HepG2 (cell line): ENCODE measurements around the gene CLIC4. TPM values are rescaled to one million over a fixed set of nuclear protein-coding genes. Genes with fewer than 3 reads are reported as not detected.

ENCODE experiments used
- ATAC-seq: fragments of 200-7000 bp; cut with Tn5 transposase; 3 replicates; pipeline ENCODE4 v1.9.1; 2020; ENCODE audit warnings: mild to moderate bottlenecking, moderate library complexity
- BruUV-seq: library from RNA; stranded (reverse); fragments of 400-500 nt; replicated peaks from 2 replicates; lab custom pipeline; 2021; lab: Mats Ljungman, UMichigan
- CTCF ChIA-PET: fragments of 300-600 bp; formaldehyde crosslinking; extraction: SDS; loops from one replicate; lab custom pipeline; 2021; ENCODE audit warnings: low total read pairs, inconsistent platforms, low intra/inter-chr PET ratio; lab: Yijun Ruan, JAX
- POLR2A ChIA-PET: fragments of 350-600 bp; sonication (Branson Sonifier 250); formaldehyde crosslinking; loops from one replicate; lab custom pipeline; 2020; ENCODE audit warnings: antibody characterized with exemption, inconsistent platforms; lab: Yijun Ruan, JAX
- DNase-seq: peaks from one replicate; pipeline ENCODE4 v3.0.0-alpha.2; 2015; ENCODE audit warnings: low spot score
- FAIRE-seq: peaks from 3 replicates; lab custom pipeline; 2011; peaks lifted over from hg19 to GRCh38; lab: Jason Lieb, UNC
- H2AFZ ChIP-seq: one replicate; pipeline ENCODE4 v1.6.1; 2011; ENCODE audit warnings: low read length, inconsistent platforms
- H3K27ac ChIP-seq: fragments of 300-600 bp; 3 replicates; pipeline ENCODE4 v1.8.0; 2011; ENCODE audit warnings: mixed run types, mild to moderate bottlenecking, mixed read lengths, low read length, inconsistent platforms; ENCODE audit not compliant: insufficient read depth; ENCODE audit errors: extremely low read length
- H3K27me3 ChIP-seq, 2 experiments: fragments of 200-600 bp in 1 of 2; 2 replicates in 1 of 2; 3 replicates in 1 of 2; pipeline versions ENCODE4 v1.6.0 to v1.8.0; 2011; ENCODE audit warnings: low read length in 2 of 2, mild to moderate bottlenecking in 2 of 2, moderate library complexity in 2 of 2, inconsistent platforms in 1 of 2; ENCODE audit not compliant: insufficient read depth in 2 of 2, control insufficient read depth in 1 of 2
- H3K36me3 ChIP-seq, 2 experiments: fragments of 200-600 bp in 1 of 2; replicated peaks in 1 of 2; 2 replicates in 1 of 2; 3 replicates in 1 of 2; pipeline versions ENCODE4 v1.5.1 to v1.8.0; 2011; ENCODE audit warnings: low read length in 2 of 2, inconsistent platforms in 1 of 2; ENCODE audit not compliant: insufficient read depth in 2 of 2, control insufficient read depth in 1 of 2
- H3K4me1 ChIP-seq: 2 replicates; pipeline ENCODE4 v1.5.1; 2012; ENCODE audit warnings: low read length, inconsistent platforms; ENCODE audit not compliant: insufficient read depth
- H3K4me2 ChIP-seq: 2 replicates; pipeline ENCODE4 v1.6.0; 2011; ENCODE audit warnings: low read depth, low read length, inconsistent platforms
- H3K4me3 ChIP-seq, 3 experiments: fragments of 200-600 bp in 1 of 3; sonication (generic), shearing (Covaris generic) in 1 of 3; replicated peaks in 1 of 3; 2 replicates each; pipeline ENCODE4 v1.5.1; 2011 to 2016; ENCODE audit warnings: low read length in 3 of 3, inconsistent platforms in 2 of 3, low read depth in 2 of 3, mild to moderate bottlenecking in 2 of 3, control low read depth in 1 of 3, mixed read lengths in 1 of 3; ENCODE audit not compliant: insufficient read depth in 1 of 3
- H3K79me2 ChIP-seq: one replicate; pipeline ENCODE4 v1.6.1; 2011; ENCODE audit warnings: low read length, inconsistent platforms; ENCODE audit not compliant: insufficient read depth
- H3K9ac ChIP-seq: 2 replicates; pipeline ENCODE4 v1.6.0; 2011; ENCODE audit warnings: mild to moderate bottlenecking, low read depth, low read length, inconsistent platforms; ENCODE audit not compliant: insufficient read depth
- H3K9me3 ChIP-seq: 2 replicates; pipeline ENCODE4 v1.5.1; 2012; ENCODE audit warnings: mild to moderate bottlenecking, low read length
- H4K20me1 ChIP-seq: 2 replicates; pipeline ENCODE4 v1.6.0; 2011; ENCODE audit warnings: inconsistent platforms, mild to moderate bottlenecking, low read length, moderate library complexity; ENCODE audit not compliant: insufficient read depth
- DR1 ChIP-seq: sonication (generic); formaldehyde crosslinking; IDR thresholded peaks from 2 replicates; pipeline ENCODE4 v1.8.0; 2021; ENCODE audit warnings: mild to moderate bottlenecking, missing genetic modification reagents, inconsistent platforms
- PAX8 ChIP-seq: sonication (generic); formaldehyde crosslinking; IDR thresholded peaks from 2 replicates; pipeline ENCODE4 v1.8.0; 2022; ENCODE audit warnings: mild to moderate bottlenecking, missing genetic modification reagents, borderline replicate concordance
- SRSF1 ChIP-seq: fragments of 200-400 bp; formaldehyde crosslinking; optimal IDR thresholded peaks from 2 replicates; pipeline ENCODE3; 2017; ENCODE audit warnings: mild to moderate bottlenecking, low read depth, low read length, moderate library complexity
- ZNF510 ChIP-seq: sonication (generic); formaldehyde crosslinking; IDR thresholded peaks from 2 replicates; pipeline ENCODE4 v1.4.0; 2020; ENCODE audit warnings: low read depth, mild to moderate bottlenecking, missing genetic modification reagents
- ZNF614 ChIP-seq: IDR thresholded peaks from 2 replicates; pipeline ENCODE4 v1.6.1; 2018; ENCODE audit warnings: missing biosample characterization, missing genetic modification reagents, inconsistent platforms, borderline replicate concordance
- WGBS: methylation state at CpG from one replicate; pipeline ENCODE4 v1.1.6; 2017; ENCODE audit warnings: low lambda C conversion rate; 5-methylcytosine and 5-hydroxymethylcytosine counted together
- in situ Hi-C: cut with HindIII; loops from 2 replicates; pipeline ENCODE4 v1.10.0; 2017; ENCODE audit warnings: low pct_unique_long_range_greater_than_20kb; ENCODE audit not compliant: extremely low pct_ligation_motif_present
- intact Hi-C: fragments of 100-400 bp; cut with micrococcal nuclease; formaldehyde crosslinking; loops from one replicate; pipeline ENCODE4 v1.10.0; 2022; ENCODE audit not compliant: unreplicated experiment
- polyA plus RNA-seq, 8 experiments: library from polyadenylated mRNA; depleted of rRNA in 3 of 8; stranded (reverse) in 7 of 8; unstranded in 1 of 8; fragments of >200 nt; fragmentation: Illumina TruSeq in 4 of 8; extraction: Trizol in 4 of 8; gene quantifications; 2 replicates each; pipeline versions ENCODE4 v1.2.1 to v1.2.3, GENCODE V29; 2011 to 2016; ENCODE audit warnings: low read depth in 4 of 8, missing spikeins in 1 of 8, mixed read lengths in 1 of 8; ENCODE audit not compliant: insufficient read depth in 1 of 8
- total RNA-seq, 5 experiments: library from RNA; depleted of rRNA; stranded (reverse); fragments of >200 nt; fragmentation: Illumina TruSeq; extraction: Trizol; gene quantifications; 2 replicates each; pipeline ENCODE4 v1.2.3, GENCODE V29; 2016; ENCODE audit warnings: low read depth in 1 of 5
- TF ChIP-seq, protein P1 (sequence below): sonication (generic); formaldehyde crosslinking; IDR thresholded peaks from 2 replicates; pipeline ENCODE4 v1.4.0; 2020; ENCODE audit warnings: missing genetic modification reagents
- TF ChIP-seq, protein P2 (sequence below): sonication (generic); formaldehyde crosslinking; IDR thresholded peaks from 2 replicates; pipeline ENCODE4 v1.5.0; 2020; ENCODE audit warnings: mild to moderate bottlenecking, missing genetic modification reagents, borderline replicate concordance
- TF ChIP-seq, protein P3 (sequence below): fragments of 450-650 bp; IDR thresholded peaks from 2 replicates; pipeline ENCODE4 v1.6.1; 2017; ENCODE audit warnings: mild to moderate bottlenecking
- TF ChIP-seq, protein P4 (sequence below): IDR thresholded peaks from 2 replicates; pipeline ENCODE4 v1.6.1; 2016; ENCODE audit warnings: mild to moderate bottlenecking, missing biosample characterization, missing genetic modification reagents

Gene CLIC4
- total and polyA plus RNA-seq, 2 of the 13 experiments (the other 11 are each of a cell fraction or from before 2014, with no cell fraction given), result 23.3 to 77.4 TPM

DNA sequence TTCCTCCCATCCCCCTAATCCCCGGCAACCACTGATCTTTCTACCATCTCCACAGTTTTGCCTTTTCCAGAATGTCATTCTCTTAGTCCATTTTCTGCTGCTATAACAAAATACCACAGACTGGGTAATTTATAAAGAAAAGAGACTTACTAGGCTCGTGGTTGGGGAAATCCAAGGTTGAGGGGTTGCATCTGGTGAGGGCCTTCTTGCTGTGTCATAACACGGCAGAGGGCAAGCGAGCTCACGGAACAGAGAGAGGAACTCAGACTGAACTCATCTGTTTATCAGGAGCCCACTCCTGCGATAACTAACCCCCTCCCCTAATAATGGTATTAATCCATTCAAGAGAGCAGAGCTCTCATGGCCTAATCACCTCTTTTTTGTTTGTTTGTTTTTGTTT lies 132.8 kb downstream of the CLIC4 start:
- 50% methylated on average over 6 of the region's 6 CpGs for WGBS
- Histone ChIP-seq H3K9ac (no peak overlapping the region), H3K36me3 (no peaks in the 10 kb centered on the region), H3K4me3 (no peak overlapping the region), H3K79me2 (no peaks in the 10 kb centered on the region), H2AFZ (no peak overlapping the region), H3K9me3 (no peaks in the 10 kb centered on the region), H3K4me2 (no peak overlapping the region), H3K27me3 (peaks cover 0 to 13% of the 10 kb centered on the region in 2 experiments; a peak in 2 of 5 replicates), H4K20me1 (no peaks in the 10 kb centered on the region), H3K27ac (no peak overlapping the region), H3K4me1 (peaks cover 16% of the 10 kb centered on the region)
- ATAC-seq (no peak), FAIRE-seq (no peak), DNase-seq (no peak)
- intact Hi-C loops, result no loop called here
- ChIA-PET CTCF (no interaction called here), POLR2A (no interaction called here)
- no peak for TF ChIP-seq ZNF614
- TF ChIP-seq, protein P1, sequence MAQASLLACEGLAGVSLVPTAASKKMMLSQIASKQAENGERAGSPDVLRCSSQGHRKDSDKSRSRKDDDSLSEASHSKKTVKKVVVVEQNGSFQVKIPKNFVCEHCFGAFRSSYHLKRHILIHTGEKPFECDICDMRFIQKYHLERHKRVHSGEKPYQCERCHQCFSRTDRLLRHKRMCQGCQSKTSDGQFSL (CRISPR knock-in tag), result no peak
- BruUV-seq, result no TSS peak
- in situ Hi-C loops, result no loop called here

DNA sequence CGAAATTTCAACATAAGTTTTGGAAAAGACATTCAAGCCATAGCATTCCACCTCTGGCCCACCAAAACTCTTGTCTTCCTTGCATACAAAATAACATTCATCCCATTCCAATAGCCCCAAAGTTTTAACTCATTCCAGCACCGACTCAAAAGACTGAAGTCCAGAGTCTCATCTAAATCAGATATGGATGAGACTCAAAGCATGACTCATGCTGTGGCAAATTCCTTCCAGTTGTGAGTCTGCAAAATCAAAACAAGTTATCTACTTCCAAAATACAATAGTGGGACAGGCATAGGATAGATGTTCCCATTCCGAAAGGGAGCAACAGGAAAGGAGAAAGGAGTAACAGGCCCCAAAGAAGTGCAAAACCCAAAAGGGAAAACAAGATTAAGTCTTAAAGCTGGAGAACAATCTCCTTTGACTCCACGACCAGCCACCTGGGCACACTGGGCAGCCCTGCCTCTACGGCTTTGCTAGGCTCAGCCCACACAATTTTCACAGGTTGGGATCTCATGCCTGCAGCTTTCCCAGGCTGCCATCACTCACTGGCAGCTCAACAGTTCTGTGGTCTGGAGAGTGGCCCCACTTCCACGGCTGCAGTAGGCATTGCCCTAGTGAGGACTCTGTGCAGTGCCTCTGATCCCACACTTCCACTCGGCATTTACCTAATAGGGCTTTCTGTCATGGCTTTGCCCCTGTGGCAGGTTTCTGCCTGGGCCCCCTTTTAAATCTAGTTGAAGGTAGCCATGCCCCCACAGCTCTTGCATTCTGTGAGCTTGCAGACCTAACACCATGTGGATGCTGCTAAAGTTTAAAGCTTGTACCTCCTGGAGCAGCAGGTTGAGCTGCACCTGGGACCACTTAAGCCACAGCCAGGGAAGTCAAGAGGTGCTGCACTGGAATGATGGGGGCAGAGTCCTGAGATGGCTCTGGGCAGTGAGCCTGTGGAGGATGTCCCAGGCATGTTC lies 133.8 kb downstream of the CLIC4 start:
- ChIA-PET CTCF (no interaction called here), POLR2A (no interaction called here)
- Histone ChIP-seq H3K4me2 (no peak overlapping the region), H3K9me3 (no peaks in the 10 kb centered on the region), H4K20me1 (no peaks in the 10 kb centered on the region), H3K9ac (no peak overlapping the region), H3K4me3 (no peak overlapping the region), H3K27ac (no peak overlapping the region), H3K36me3 (no peaks in the 10 kb centered on the region), H3K27me3 (peaks cover 0 to 13% of the 10 kb centered on the region in 2 experiments; a peak in 2 of 5 replicates), H3K4me1 (peaks cover 16% of the 10 kb centered on the region), H2AFZ (no peak overlapping the region), H3K79me2 (no peaks in the 10 kb centered on the region)
- ATAC-seq, result no peak
- intact Hi-C loops, result no loop called here
- BruUV-seq, result no TSS peak
- peak; percentile 51 for DNase-seq
- no peak for FAIRE-seq
- in situ Hi-C loops, result no loop called here
- WGBS, result 28% methylated on average over 6 of the region's 7 CpGs
- TF ChIP-seq, protein P2, sequence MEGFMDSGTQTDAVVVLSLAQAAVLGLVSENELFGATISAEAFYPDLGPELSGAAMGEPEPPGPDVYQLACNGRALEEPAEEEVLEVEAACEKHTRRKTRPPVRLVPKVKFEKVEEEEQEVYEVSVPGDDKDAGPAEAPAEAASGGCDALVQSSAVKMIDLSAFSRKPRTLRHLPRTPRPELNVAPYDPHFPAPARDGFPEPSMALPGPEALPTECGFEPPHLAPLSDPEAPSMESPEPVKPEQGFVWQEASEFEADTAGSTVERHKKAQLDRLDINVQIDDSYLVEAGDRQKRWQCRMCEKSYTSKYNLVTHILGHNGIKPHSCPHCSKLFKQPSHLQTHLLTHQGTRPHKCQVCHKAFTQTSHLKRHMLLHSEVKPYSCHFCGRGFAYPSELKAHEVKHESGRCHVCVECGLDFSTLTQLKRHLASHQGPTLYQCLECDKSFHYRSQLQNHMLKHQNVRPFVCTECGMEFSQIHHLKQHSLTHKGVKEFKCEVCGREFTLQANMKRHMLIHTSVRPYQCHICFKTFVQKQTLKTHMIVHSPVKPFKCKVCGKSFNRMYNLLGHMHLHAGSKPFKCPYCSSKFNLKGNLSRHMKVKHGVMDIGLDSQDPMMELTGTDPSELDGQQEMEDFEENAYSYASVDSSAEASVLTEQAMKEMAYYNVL (CRISPR knock-in tag), result no peak
- TF ChIP-seq, protein P3, sequence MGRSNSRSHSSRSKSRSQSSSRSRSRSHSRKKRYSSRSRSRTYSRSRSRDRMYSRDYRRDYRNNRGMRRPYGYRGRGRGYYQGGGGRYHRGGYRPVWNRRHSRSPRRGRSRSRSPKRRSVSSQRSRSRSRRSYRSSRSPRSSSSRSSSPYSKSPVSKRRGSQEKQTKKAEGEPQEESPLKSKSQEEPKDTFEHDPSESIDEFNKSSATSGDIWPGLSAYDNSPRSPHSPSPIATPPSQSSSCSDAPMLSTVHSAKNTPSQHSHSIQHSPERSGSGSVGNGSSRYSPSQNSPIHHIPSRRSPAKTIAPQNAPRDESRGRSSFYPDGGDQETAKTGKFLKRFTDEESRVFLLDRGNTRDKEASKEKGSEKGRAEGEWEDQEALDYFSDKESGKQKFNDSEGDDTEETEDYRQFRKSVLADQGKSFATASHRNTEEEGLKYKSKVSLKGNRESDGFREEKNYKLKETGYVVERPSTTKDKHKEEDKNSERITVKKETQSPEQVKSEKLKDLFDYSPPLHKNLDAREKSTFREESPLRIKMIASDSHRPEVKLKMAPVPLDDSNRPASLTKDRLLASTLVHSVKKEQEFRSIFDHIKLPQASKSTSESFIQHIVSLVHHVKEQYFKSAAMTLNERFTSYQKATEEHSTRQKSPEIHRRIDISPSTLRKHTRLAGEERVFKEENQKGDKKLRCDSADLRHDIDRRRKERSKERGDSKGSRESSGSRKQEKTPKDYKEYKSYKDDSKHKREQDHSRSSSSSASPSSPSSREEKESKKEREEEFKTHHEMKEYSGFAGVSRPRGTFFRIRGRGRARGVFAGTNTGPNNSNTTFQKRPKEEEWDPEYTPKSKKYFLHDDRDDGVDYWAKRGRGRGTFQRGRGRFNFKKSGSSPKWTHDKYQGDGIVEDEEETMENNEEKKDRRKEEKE, result no peak
- TF ChIP-seq, protein P4, sequence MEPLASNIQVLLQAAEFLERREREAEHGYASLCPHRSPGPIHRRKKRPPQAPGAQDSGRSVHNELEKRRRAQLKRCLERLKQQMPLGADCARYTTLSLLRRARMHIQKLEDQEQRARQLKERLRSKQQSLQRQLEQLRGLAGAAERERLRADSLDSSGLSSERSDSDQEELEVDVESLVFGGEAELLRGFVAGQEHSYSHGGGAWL (CRISPR knock-in tag), result no peak
- TF ChIP-seq ZNF510 (no peak), DR1 (CRISPR knock-in tag) (no peak), PAX8 (CRISPR knock-in tag) (no peak), SRSF1 (no peak)
